Peyer's patch (tissue), 4 donors: ENCODE results near the gene PLAC8L1. TPM values are rescaled to one million over a fixed set of nuclear protein-coding genes. Genes with fewer than 3 reads are reported as not detected.

Experiments
- DNase-seq, 3 donors: peaks; one replicate each; pipeline ENCODE4 v3.0.0-alpha.2; 2017 to 2019
- H3K27ac ChIP-seq, 4 donors: fragments of 200-600 bp; sonication (generic); one replicate each; pipeline ENCODE4 v1.5.1; 2016 to 2019
- H3K27me3 ChIP-seq, 2 donors: fragments of 200-600 bp; sonication (generic); one replicate each; pipeline ENCODE4 v1.5.1; 2019
- H3K36me3 ChIP-seq, 3 donors: fragments of 200-600 bp; sonication (generic); one replicate each; pipeline ENCODE4 v1.5.1; 2016 to 2019
- H3K4me1 ChIP-seq, 4 donors: fragments of 200-600 bp; sonication (generic); one replicate each; pipeline ENCODE4 v1.5.1; 2016 to 2019
- H3K4me3 ChIP-seq, 4 donors: fragments of 200-600 bp; sonication (generic); 1 replicate in 3 of 4; 2 replicates in 1 of 4; pipeline ENCODE4 v1.5.1; 2016 to 2019; ENCODE audit warnings: mild to moderate bottlenecking in 1 of 4
- H3K9me3 ChIP-seq, 4 donors: fragments of 200-600 bp; sonication (generic); one replicate each; pipeline ENCODE4 v1.5.1; 2016 to 2019; ENCODE audit warnings: mild to moderate bottlenecking in 1 of 4
- CTCF ChIP-seq, 6 experiments: fragments of 450-650 bp in 4 of 6; fragments of 200-600 bp in 2 of 6; sonication (generic) in 1 of 6; IDR thresholded peaks; one replicate each; pipeline ENCODE4 v1.5.1; 2017 to 2019; ENCODE audit warnings: antibody characterized with exemption in 6 of 6, mild to moderate bottlenecking in 3 of 6, moderate library complexity in 1 of 6
- POLR2A ChIP-seq, 2 donors: fragments of 450-650 bp; IDR thresholded peaks; one replicate each; pipeline ENCODE4 v1.5.1; 2017; ENCODE audit warnings: antibody characterized with exemption in 2 of 2, mild to moderate bottlenecking in 2 of 2, moderate library complexity in 2 of 2
- total RNA-seq, 4 donors: library from RNA; depleted of rRNA; stranded (reverse); fragments of >200 nt; gene quantifications; one replicate each; pipeline ENCODE4 v1.1.0, GENCODE V29; 2016

PLAC8L1 gene
- total RNA-seq, 4 donors from 2014 or later = 2.0 to 2.8 TPM; not detected in 2

- H3K27me3 ChIP-seq = no peaks in the 10 kb centered on the region
- TF ChIP-seq CTCF (IDR thresholded peaks at IDR 0.05) (no peak), POLR2A (IDR thresholded peaks at IDR 0.05) (no peak)
- DNase-seq = no peak
- no peaks in the 10 kb centered on the region for H3K9me3 ChIP-seq
- H3K4me3 ChIP-seq = no peak overlapping the region
- no peaks in the 10 kb centered on the region for H3K36me3 ChIP-seq
- H3K4me1 ChIP-seq = no peaks in the 10 kb centered on the region
- H3K27ac ChIP-seq = no peak overlapping the region
These were observed 13.5 kb downstream of the PLAC8L1 start for GRCh38 chr5:146091881-146092280.

- no peak overlapping the region for H3K4me3 ChIP-seq
These were observed 16.1 kb downstream of the PLAC8L1 start for GRCh38 chr5:146089287-146089686.

GRCh38 chr5:146088098-146088497 lies 17.3 kb downstream of the PLAC8L1 start:
- no peaks in the 10 kb centered on the region for H3K9me3 ChIP-seq
- no peaks in the 10 kb centered on the region for H3K27me3 ChIP-seq
- TF ChIP-seq POLR2A (IDR thresholded peaks at IDR 0.05) = no peak
- TF ChIP-seq CTCF (IDR thresholded peaks at IDR 0.05) = no peak
- no peak overlapping the region for H3K27ac ChIP-seq
- no peaks in the 10 kb centered on the region for H3K4me1 ChIP-seq
- DNase-seq = no peak
- no peaks in the 10 kb centered on the region for H3K36me3 ChIP-seq
- H3K4me3 ChIP-seq = no peak overlapping the region

More at GRCh38 chr5:146089287-146089686, 16.1 kb downstream of the PLAC8L1 start:
- H3K27me3 ChIP-seq = no peaks in the 10 kb centered on the region
- no peaks in the 10 kb centered on the region for H3K9me3 ChIP-seq
- no peak for DNase-seq
- H3K36me3 ChIP-seq = no peaks in the 10 kb centered on the region
- no peaks in the 10 kb centered on the region for H3K4me1 ChIP-seq
- no peak for TF ChIP-seq CTCF (IDR thresholded peaks at IDR 0.05)
- no peak for TF ChIP-seq POLR2A (IDR thresholded peaks at IDR 0.05)
- H3K27ac ChIP-seq = no peak overlapping the region

GRCh38 chr5:146084376-146084775 lies 21.0 kb downstream of the PLAC8L1 start:
- Histone ChIP-seq H3K4me1 (no peaks in the 10 kb centered on the region), H3K9me3 (no peaks in the 10 kb centered on the region), H3K36me3 (no peaks in the 10 kb centered on the region), H3K27me3 (no peaks in the 10 kb centered on the region), H3K27ac (no peak overlapping the region), H3K4me3 (no peak overlapping the region)
- no peak for DNase-seq
- no peak for TF ChIP-seq POLR2A (IDR thresholded peaks at IDR 0.05)
- TF ChIP-seq CTCF (IDR thresholded peaks at IDR 0.05) = no peak

- Histone ChIP-seq H3K9me3 (no peaks in the 10 kb centered on the region), H3K4me3 (no peak overlapping the region), H3K4me1 (no peaks in the 10 kb centered on the region), H3K36me3 (no peaks in the 10 kb centered on the region), H3K27me3 (no peaks in the 10 kb centered on the region), H3K27ac (no peak overlapping the region)
- DNase-seq = no peak
- no peak for TF ChIP-seq CTCF (IDR thresholded peaks at IDR 0.05)
These were observed 22.6 kb downstream of the PLAC8L1 start for GRCh38 chr5:146082798-146083197.

GRCh38 chr5:146081556-146081955 lies 23.8 kb downstream of the PLAC8L1 start:
- Histone ChIP-seq H3K9me3 (no peaks in the 10 kb centered on the region), H3K36me3 (no peaks in the 10 kb centered on the region), H3K27ac (no peak overlapping the region), H3K27me3 (no peaks in the 10 kb centered on the region), H3K4me1 (no peaks in the 10 kb centered on the region), H3K4me3 (no peak overlapping the region)
- no peak for DNase-seq
- TF ChIP-seq CTCF (IDR thresholded peaks at IDR 0.05) = no peak
- no peak for TF ChIP-seq POLR2A (IDR thresholded peaks at IDR 0.05)
